Body of pancreas (tissue), 4 donors: ENCODE measurements around the gene XRN2. TPM values are rescaled to one million over a fixed set of nuclear protein-coding genes. Genes with fewer than 3 reads are reported as not detected.

ENCODE experiments used
- ATAC-seq: fragments of 150-250 bp; one replicate; pipeline ENCODE4 v1.9.1; 2016
- DNase-seq, 4 donors: peaks; one replicate each; pipeline ENCODE4 v3.0.0-alpha.2; 2019
- H3K27ac ChIP-seq, 4 donors: fragments of 200-600 bp; sonication (generic); 1 replicate in 3 of 4; 2 replicates in 1 of 4; pipeline versions ENCODE4 v1.5.1 to v1.6.1; 2016 to 2019; ENCODE audit warnings: mild to moderate bottlenecking in 1 of 4, mixed read lengths in 1 of 4, moderate library complexity in 1 of 4
- H3K27me3 ChIP-seq, 2 donors: fragments of 200-600 bp; sonication (generic); one replicate each; pipeline ENCODE4 v1.6.0; 2016; ENCODE audit warnings: mild to moderate bottlenecking in 1 of 2
- H3K36me3 ChIP-seq, 2 donors: fragments of 200-600 bp; sonication (generic); replicated peaks in 1 of 2; 2 replicates each; pipeline ENCODE4 v1.5.1; 2016; ENCODE audit warnings: low read depth in 2 of 2; ENCODE audit not compliant: insufficient read depth in 1 of 2
- H3K4me1 ChIP-seq: fragments of 200-600 bp; sonication (generic); one replicate; pipeline ENCODE4 v1.6.0; 2016
- H3K4me3 ChIP-seq, 2 donors: fragments of 200-600 bp; sonication (generic); 1 replicate in 1 of 2; 2 replicates in 1 of 2; pipeline ENCODE4 v1.5.1; 2016 to 2019
- H3K9me3 ChIP-seq, 3 donors: fragments of 200-600 bp; sonication (generic); 1 replicate in 2 of 3; 2 replicates in 1 of 3; pipeline ENCODE4 v1.5.1; 2016
- CTCF ChIP-seq, 7 experiments: fragments of 450-650 bp in 4 of 7; fragments of 200-600 bp in 3 of 7; sonication (generic) in 3 of 7; IDR thresholded peaks; one replicate each; pipeline ENCODE4 v1.5.1; 2016 to 2019; ENCODE audit warnings: antibody characterized with exemption in 7 of 7
- POLR2A ChIP-seq, 3 donors: fragments of 450-650 bp; IDR thresholded peaks; one replicate each; pipeline ENCODE4 v1.6.1; 2016; ENCODE audit warnings: antibody characterized with exemption in 3 of 3, mild to moderate bottlenecking in 2 of 3
- WGBS, 2 donors: methylation state at CpG; one replicate each; pipeline ENCODE4 v1.1.5; 2017; 5-methylcytosine and 5-hydroxymethylcytosine counted together
- intact Hi-C: fragments of 100-400 bp; cut with DNase I; formaldehyde crosslinking; loops from one replicate; pipeline ENCODE4 v1.15.1; 2023
- total RNA-seq, 2 donors: library from RNA; depleted of rRNA; stranded (reverse); fragments of >200 nt; gene quantifications; one replicate each; pipeline ENCODE4 v1.1.0, GENCODE V29; 2016

Gene XRN2
- total RNA-seq, 2 donors from 2014 or later = 26.0 to 32.9 TPM

GRCh38 chr20:21303872-21304586 is 898 bp downstream of the XRN2 start:
- ATAC-seq = no peak
- H3K27ac ChIP-seq = peak overlapping the region; percentile 81 to 98 (median 89)
- WGBS, 2 donors = 2% methylated on average over 16 to 18 of the region's 18 CpGs

GRCh38 chr20:21308340-21308739 is 5.2 kb downstream of the XRN2 start:
- H3K36me3 ChIP-seq = no peaks in the 10 kb centered on the region
- no peak for TF ChIP-seq POLR2A (IDR thresholded peaks at IDR 0.05)
- no peak for TF ChIP-seq CTCF (IDR thresholded peaks at IDR 0.05)
- H3K4me1 ChIP-seq = peaks cover 38% of the 10 kb centered on the region
- H3K27ac ChIP-seq = no peak overlapping the region
- H3K27me3 ChIP-seq = no peaks in the 10 kb centered on the region
- intact Hi-C loops = no loop called here
- DNase-seq (no peak), ATAC-seq (no peak)
- H3K9me3 ChIP-seq = no peaks in the 10 kb centered on the region
- no peak overlapping the region for H3K4me3 ChIP-seq
- 93 to 100% methylated on average over 2 of the region's 2 CpGs for WGBS, 2 donors

More at GRCh38 chr20:21303872-21304586, 898 bp downstream of the XRN2 start:
- Histone ChIP-seq H3K4me3 (peak overlapping the region; percentile 64 to 72), H3K27me3 (no peaks in the 10 kb centered on the region), H3K36me3 (no peaks in the 10 kb centered on the region), H3K9me3 (no peaks in the 10 kb centered on the region), H3K4me1 (peaks cover 14% of the 10 kb centered on the region)
- no peak for TF ChIP-seq POLR2A (IDR thresholded peaks at IDR 0.05)
- no peak for TF ChIP-seq CTCF (IDR thresholded peaks at IDR 0.05)
- DNase-seq = no peak
- intact Hi-C loops = no loop called here

GRCh38 chr20:21309678-21310467 is 6.7 kb downstream of the XRN2 start:
- 34 to 39% methylated on average over 2 of the region's 2 CpGs for WGBS, 2 donors
- TF ChIP-seq CTCF (IDR thresholded peaks at IDR 0.05) (no peak), POLR2A (IDR thresholded peaks at IDR 0.05) (no peak)
- H3K27me3 ChIP-seq = no peaks in the 10 kb centered on the region
- intact Hi-C loops = no loop called here
- no peak overlapping the region for H3K4me3 ChIP-seq
- H3K9me3 ChIP-seq = no peaks in the 10 kb centered on the region
- H3K4me1 ChIP-seq = peaks cover 43% of the 10 kb centered on the region
- H3K36me3 ChIP-seq = no peaks in the 10 kb centered on the region
- ATAC-seq = no peak
- H3K27ac ChIP-seq = peak overlapping the region in 1 of 4 donors; percentile 40
- DNase-seq = no peak

GRCh38 chr20:21312813-21313474 is 9.8 kb downstream of the XRN2 start:
- Histone ChIP-seq H3K36me3 (no peaks in the 10 kb centered on the region), H3K4me1 (peaks cover 52% of the 10 kb centered on the region), H3K27ac (no peak overlapping the region), H3K4me3 (no peak overlapping the region), H3K9me3 (no peaks in the 10 kb centered on the region), H3K27me3 (no peaks in the 10 kb centered on the region)
- TF ChIP-seq POLR2A (IDR thresholded peaks at IDR 0.05) = no peak
- TF ChIP-seq CTCF (IDR thresholded peaks at IDR 0.05) = no peak
- 70 to 77% methylated on average over 10 of the region's 10 CpGs for WGBS, 2 donors
- ATAC-seq = no peak
- intact Hi-C loops = no loop called here
- no peak for DNase-seq
